Measurements from ENCODE around the gene SLC8B1. TPM values are rescaled to one million over a fixed set of nuclear protein-coding genes. Genes with fewer than 3 reads are reported as not detected.
A peak's percentile ranks its signal among the peaks of the same experiment; 100 is the strongest.

The SLC8B1 gene
- total RNA-seq, 4 donors from 2014 or later = 19.6 to 31.9 (median 28.5) TPM

- Histone ChIP-seq H3K4me3 (no peak overlapping the region), H3K4me1 (peaks cover 0 to 5% (median 3%) of the 10 kb centered on the region in 3 donors), H3K27me3 (no peaks in the 10 kb centered on the region), H3K27ac (no peak overlapping the region), H3K9me3 (no peaks in the 10 kb centered on the region), H3K36me3 (no peaks in the 10 kb centered on the region)
- intact Hi-C loops (cut with DNase I) = no loop called here
- WGBS, 2 donors = 89 to 93% methylated on average over 5 of the region's 5 CpGs
- no peak for DNase-seq
- TF ChIP-seq POLR2A (IDR thresholded peaks at IDR 0.05) (no peak), CTCF (IDR thresholded peaks at IDR 0.05) (no peak)
Measured at GRCh38 chr12:113339540-113339939, 4.6 kb upstream of the SLC8B1 start.

GRCh38 chr12:113333877-113334785 lies 778 bp downstream of the SLC8B1 start:
- intact Hi-C loops (cut with DNase I) = no loop called here
- TF ChIP-seq CTCF (IDR thresholded peaks at IDR 0.05) (no peak), POLR2A (IDR thresholded peaks at IDR 0.05) (no peak)
- no peaks in the 10 kb centered on the region for H3K9me3 ChIP-seq
- WGBS, 2 donors = 8% methylated on average over 20 to 22 of the region's 27 CpGs
- H3K36me3 ChIP-seq = peaks cover 0 to 41% (median 5%) of the 10 kb centered on the region in 3 donors
- DNase-seq = no peak
- peaks cover 7 to 37% (median 17%) of the 10 kb centered on the region in 3 donors for H3K4me1 ChIP-seq
- peak overlapping the region; percentile 84 to 90 (median 88) for H3K27ac ChIP-seq
- H3K27me3 ChIP-seq = no peaks in the 10 kb centered on the region
- H3K4me3 ChIP-seq = peak overlapping the region; percentile 64 to 78 (median 78)

- Histone ChIP-seq H3K4me1 (peaks cover 7 to 40% (median 17%) of the 10 kb centered on the region in 3 donors), H3K36me3 (peaks cover 0 to 48% (median 5%) of the 10 kb centered on the region in 3 donors), H3K4me3 (peak overlapping the region; percentile 64 to 78 (median 78)), H3K9me3 (no peaks in the 10 kb centered on the region), H3K27ac (peak overlapping the region in 3 of 4 donors; percentile 84 to 88 (median 88)), H3K27me3 (no peaks in the 10 kb centered on the region)
- WGBS, 2 donors = 77 to 86% methylated on average over 4 of the region's 5 CpGs
- intact Hi-C loops (cut with DNase I) = no loop called here
- TF ChIP-seq POLR2A (IDR thresholded peaks at IDR 0.05) (no peak), CTCF (IDR thresholded peaks at IDR 0.05) (no peak)
- DNase-seq = no peak
Measured at GRCh38 chr12:113333418-113333750, 1.5 kb downstream of the SLC8B1 start.

GRCh38 chr12:113332688-113333417 lies 2.1 kb downstream of the SLC8B1 start:
- Histone ChIP-seq H3K27me3 (no peaks in the 10 kb centered on the region), H3K36me3 (peaks cover 0 to 54% (median 5%) of the 10 kb centered on the region in 3 donors), H3K4me3 (peak overlapping the region in 2 of 4 donors; percentile 78), H3K9me3 (no peaks in the 10 kb centered on the region), H3K27ac (peak overlapping the region in 2 of 4 donors; percentile 88), H3K4me1 (peaks cover 7 to 40% (median 19%) of the 10 kb centered on the region in 3 donors)
- intact Hi-C loops (cut with DNase I) = no loop called here
- TF ChIP-seq CTCF (IDR thresholded peaks at IDR 0.05) (no peak), POLR2A (IDR thresholded peaks at IDR 0.05) (no peak)
- 82 to 86% methylated on average over 5 to 6 of the region's 17 CpGs for WGBS, 2 donors
- DNase-seq = no peak

GRCh38 chr12:113330505-113330904 lies 4.4 kb downstream of the SLC8B1 start:
- no peak for DNase-seq
- no peak for TF ChIP-seq CTCF (IDR thresholded peaks at IDR 0.05)
- TF ChIP-seq POLR2A (IDR thresholded peaks at IDR 0.05) = no peak
- Histone ChIP-seq H3K9me3 (no peaks in the 10 kb centered on the region), H3K36me3 (peaks cover 0 to 66% (median 5%) of the 10 kb centered on the region in 3 donors), H3K27me3 (no peaks in the 10 kb centered on the region), H3K27ac (no peak overlapping the region), H3K4me1 (peaks cover 7 to 55% (median 26%) of the 10 kb centered on the region in 3 donors), H3K4me3 (no peak overlapping the region)
- intact Hi-C loops (cut with DNase I) = no loop called here
- WGBS, 2 donors = 90 to 100% methylated on average over 2 of the region's 2 CpGs
